ENCODE measurements around the gene FXYD1. TPM values are rescaled to one million over a fixed set of nuclear protein-coding genes. Genes with fewer than 3 reads are reported as not detected.

The FXYD1 gene
- total and polyA plus RNA-seq, 2 experiments from 2014 or later, result 0.43 to 1.2 TPM

DNA sequence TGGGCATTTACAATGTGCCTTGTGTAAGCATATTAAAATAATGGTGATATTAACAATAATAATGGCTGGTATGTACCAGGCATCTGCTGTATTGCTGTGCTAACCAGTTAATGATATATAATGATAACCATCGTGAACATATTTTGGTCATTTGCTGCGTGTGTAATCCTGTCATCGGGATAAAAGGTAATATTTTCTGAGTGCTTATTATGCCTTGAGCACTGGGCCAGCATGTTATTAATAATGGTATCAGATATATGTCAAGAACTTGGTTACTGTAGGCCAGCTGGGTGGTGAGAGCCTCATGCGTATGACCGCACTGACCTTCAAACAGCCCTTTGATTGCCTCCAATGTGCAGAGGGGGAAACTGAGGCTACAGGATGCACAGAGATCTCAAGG, 45.2 kb upstream of the FXYD1 start:
- no peak overlapping the region for H3K4me2 ChIP-seq (ENCODE audit: unreplicated experiment)
- H3K9me2 ChIP-seq (ENCODE audit: insufficient read depth), result no peaks in the 10 kb centered on the region
- no peak overlapping the region for H3K9ac ChIP-seq
- H3F3A ChIP-seq (ENCODE audit: insufficient read depth), result peaks cover 8% of the 10 kb centered on the region
- no peaks in the 10 kb centered on the region for H3K79me2 ChIP-seq (ENCODE audit: insufficient read depth)
- in situ Hi-C loops (cut with MboI), result no loop called here
- DNase-seq, result no peak
- peaks cover 11% of the 10 kb centered on the region for H3K4me1 ChIP-seq (ENCODE audit: insufficient read depth)
- no peak overlapping the region for H3K27ac ChIP-seq
- 94 to 95% methylated on average over 5 of the region's 5 CpGs for WGBS, 2 experiments (ENCODE audit: low coverage in 1 of 2, low lambda C conversion rate in 2 of 2, missing lambda C conversion rate in 2 of 2)
- H3K4me3 ChIP-seq, result no peak overlapping the region
- no peaks in the 10 kb centered on the region for H3K27me3 ChIP-seq (replicated peaks; ENCODE audit: insufficient read depth)
- TF ChIP-seq EZH2 (IDR thresholded peaks at IDR 0.05; ENCODE audit: insufficient read depth, poor library complexity, severe bottlenecking) (no peak), EZH2phosphoT487 (IDR thresholded peaks at IDR 0.05; ENCODE audit: insufficient read depth, low read depth) (no peak)
- no peaks in the 10 kb centered on the region for H4K20me1 ChIP-seq (ENCODE audit: insufficient read depth)
- no peak overlapping the region for H2AFZ ChIP-seq
- H3K9me3 ChIP-seq (ENCODE audit: low read depth), result no peaks in the 10 kb centered on the region
- H3K36me3 ChIP-seq (ENCODE audit: low read depth), result no peaks in the 10 kb centered on the region

DNA sequence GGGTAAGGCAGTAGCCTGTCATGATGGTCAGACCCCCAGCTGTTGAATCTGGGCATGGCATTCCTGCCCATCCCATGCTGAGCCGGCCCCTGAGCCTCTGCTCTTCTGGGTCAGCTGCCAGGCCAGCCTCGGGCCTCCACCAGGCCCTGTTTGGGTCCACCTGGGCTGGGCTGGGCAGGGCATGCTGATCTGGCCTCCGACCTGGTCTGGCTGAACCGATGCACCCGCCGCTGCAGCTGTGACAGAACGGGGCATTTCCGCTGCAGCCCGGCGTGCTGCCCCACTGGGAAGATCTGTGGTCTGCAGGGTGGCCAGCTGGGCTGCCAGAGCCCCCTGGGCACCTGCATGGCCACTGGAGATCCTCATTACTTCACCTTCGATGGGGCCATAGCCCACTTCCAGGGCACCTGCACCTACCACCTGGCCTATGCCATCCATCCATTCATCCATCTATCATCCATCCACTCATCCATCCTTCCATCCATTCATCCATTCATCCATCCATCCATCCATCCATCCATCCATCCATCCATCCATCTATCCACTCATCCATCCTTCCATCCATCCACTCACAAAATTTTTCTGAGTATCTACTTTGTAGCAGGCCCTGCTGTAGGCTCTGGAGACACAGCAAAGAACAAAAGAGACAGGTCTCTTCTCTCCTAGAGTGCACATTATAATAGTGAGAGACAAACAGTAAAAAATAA, 44.5 kb upstream of the FXYD1 start:
- Histone ChIP-seq H3K4me1 (ENCODE audit: insufficient read depth) (peaks cover 6% of the 10 kb centered on the region; the same call in 1 of the 2 replicates), H3K9ac (no peak overlapping the region), H3K4me3 (no peak overlapping the region), H2AFZ (no peak overlapping the region), H3K9me2 (ENCODE audit: insufficient read depth) (no peaks in the 10 kb centered on the region), H4K20me1 (ENCODE audit: insufficient read depth) (no peaks in the 10 kb centered on the region), H3K36me3 (ENCODE audit: low read depth) (no peaks in the 10 kb centered on the region), H3K27ac (no peak overlapping the region), H3K79me2 (ENCODE audit: insufficient read depth) (no peaks in the 10 kb centered on the region), H3K9me3 (ENCODE audit: low read depth) (no peaks in the 10 kb centered on the region), H3K27me3 (replicated peaks; ENCODE audit: insufficient read depth) (no peaks in the 10 kb centered on the region), H3K4me2 (ENCODE audit: unreplicated experiment) (no peak overlapping the region), H3F3A (ENCODE audit: insufficient read depth) (peaks cover 4% of the 10 kb centered on the region; the same call in 1 of the 2 replicates)
- TF ChIP-seq EZH2 (IDR thresholded peaks at IDR 0.05; ENCODE audit: insufficient read depth, poor library complexity, severe bottlenecking) (no peak), EZH2phosphoT487 (IDR thresholded peaks at IDR 0.05; ENCODE audit: insufficient read depth, low read depth) (no peak)
- 58 to 64% methylated on average over 11 of the region's 11 CpGs for WGBS, 2 experiments (ENCODE audit: low coverage in 1 of 2, low lambda C conversion rate in 2 of 2, missing lambda C conversion rate in 2 of 2)
- DNase-seq, result no peak
- in situ Hi-C loops (cut with MboI), result no loop called here

DNA sequence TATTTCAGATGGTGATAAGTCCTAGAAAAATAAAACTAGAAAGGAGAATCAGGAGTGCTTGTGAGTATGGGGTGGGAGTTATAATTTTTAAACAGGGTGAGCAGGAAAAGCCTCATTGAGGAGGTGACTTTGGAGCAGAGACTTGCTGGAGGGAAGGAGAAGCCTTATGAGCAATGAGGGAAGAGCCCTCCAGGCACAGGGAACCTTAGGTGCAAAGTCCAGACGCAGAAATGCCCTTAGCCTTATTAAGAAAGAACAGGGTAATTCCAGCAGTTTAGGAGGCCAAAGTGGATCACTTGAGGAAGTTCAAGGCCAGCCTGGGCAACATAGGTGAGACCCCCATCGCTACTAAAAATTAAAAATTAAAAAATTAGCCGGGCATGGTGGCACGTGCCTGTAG, 44.0 kb upstream of the FXYD1 start:
- Histone ChIP-seq H3K4me3 (no peak overlapping the region), H3K36me3 (ENCODE audit: low read depth) (no peaks in the 10 kb centered on the region), H3K9me3 (ENCODE audit: low read depth) (no peaks in the 10 kb centered on the region), H3K4me2 (ENCODE audit: unreplicated experiment) (no peak overlapping the region), H4K20me1 (ENCODE audit: insufficient read depth) (no peaks in the 10 kb centered on the region), H2AFZ (no peak overlapping the region), H3K27ac (no peak overlapping the region), H3K27me3 (replicated peaks; ENCODE audit: insufficient read depth) (no peaks in the 10 kb centered on the region), H3F3A (ENCODE audit: insufficient read depth) (no peaks in the 10 kb centered on the region), H3K79me2 (ENCODE audit: insufficient read depth) (no peaks in the 10 kb centered on the region), H3K4me1 (ENCODE audit: insufficient read depth) (0 out of 2 replicates have a peak, but pooled peaks cover 3% of the 10 kb centered on the region), H3K9ac (no peak overlapping the region), H3K9me2 (ENCODE audit: insufficient read depth) (no peaks in the 10 kb centered on the region)
- TF ChIP-seq EZH2 (IDR thresholded peaks at IDR 0.05; ENCODE audit: insufficient read depth, poor library complexity, severe bottlenecking) (no peak), EZH2phosphoT487 (IDR thresholded peaks at IDR 0.05; ENCODE audit: insufficient read depth, low read depth) (no peak)
- no peak for DNase-seq
- in situ Hi-C loops (cut with MboI), result no loop called here
- 55% methylated on average over 4 of the region's 4 CpGs for WGBS, 2 experiments (ENCODE audit: low coverage in 1 of 2, low lambda C conversion rate in 2 of 2, missing lambda C conversion rate in 2 of 2)

DNA sequence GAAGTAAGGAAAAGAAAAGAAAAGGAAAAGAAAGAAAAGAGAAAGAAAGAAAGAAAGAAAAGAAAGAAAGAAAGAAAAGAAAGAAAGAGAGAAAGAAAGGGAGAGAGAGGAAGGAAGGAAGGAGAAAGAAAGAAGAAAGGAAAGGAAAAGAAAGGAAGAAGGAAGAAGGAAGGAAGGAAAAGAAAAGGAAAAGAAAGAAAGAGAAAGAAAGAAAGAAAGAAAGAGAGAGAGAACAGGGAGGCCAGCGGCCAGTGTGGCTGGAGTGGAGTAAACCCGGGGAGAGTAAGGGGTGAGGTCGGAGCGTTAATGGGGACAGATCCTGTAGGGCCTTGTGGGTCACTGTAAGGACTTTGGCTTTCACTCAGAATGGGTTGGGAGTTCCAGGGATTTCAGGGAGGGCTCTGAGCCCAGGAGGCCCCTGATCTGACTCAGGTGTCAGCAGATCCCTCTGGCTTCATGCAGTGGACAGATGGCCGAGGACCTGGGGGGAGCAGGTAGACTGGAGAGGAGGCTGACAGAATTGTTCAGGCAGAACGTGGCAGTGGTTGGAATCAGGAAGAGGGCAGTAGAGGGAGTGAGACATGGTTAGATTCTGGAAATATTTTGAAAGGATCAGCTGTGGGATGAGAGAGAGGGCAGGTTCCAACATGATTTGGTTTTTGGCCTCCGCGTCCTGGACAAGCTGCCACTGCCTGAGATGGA, 42.8 kb upstream of the FXYD1 start:
- Histone ChIP-seq H4K20me1 (ENCODE audit: insufficient read depth) (no peaks in the 10 kb centered on the region), H3K79me2 (ENCODE audit: insufficient read depth) (no peaks in the 10 kb centered on the region), H3K9me3 (ENCODE audit: low read depth) (no peaks in the 10 kb centered on the region), H3F3A (ENCODE audit: insufficient read depth) (no peaks in the 10 kb centered on the region), H3K9me2 (ENCODE audit: insufficient read depth) (no peaks in the 10 kb centered on the region), H2AFZ (no peak overlapping the region), H3K27me3 (replicated peaks; ENCODE audit: insufficient read depth) (no peaks in the 10 kb centered on the region), H3K4me2 (ENCODE audit: unreplicated experiment) (no peak overlapping the region), H3K27ac (no peak overlapping the region), H3K36me3 (ENCODE audit: low read depth) (no peaks in the 10 kb centered on the region), H3K4me1 (ENCODE audit: insufficient read depth) (0 out of 2 replicates have a peak, but pooled peaks cover under 1% of the 10 kb centered on the region), H3K4me3 (no peak overlapping the region), H3K9ac (no peak overlapping the region)
- in situ Hi-C loops (cut with MboI), result no loop called here
- DNase-seq, result no peak
- WGBS, 2 experiments (ENCODE audit: low coverage in 1 of 2, low lambda C conversion rate in 2 of 2, missing lambda C conversion rate in 2 of 2), result 46 to 49% methylated on average over 8 of the region's 8 CpGs
- TF ChIP-seq EZH2 (IDR thresholded peaks at IDR 0.05; ENCODE audit: insufficient read depth, poor library complexity, severe bottlenecking) (no peak), EZH2phosphoT487 (IDR thresholded peaks at IDR 0.05; ENCODE audit: insufficient read depth, low read depth) (no peak)

All from GM23248 (cell line).